ENCODE results near the gene EGFR. TPM values are rescaled to one million over a fixed set of nuclear protein-coding genes. Genes with fewer than 3 reads are reported as not detected.

The EGFR gene
- total RNA-seq, 6 experiments from 2014 or later, result 59.3 to 127 (median 93.7) TPM

DNA sequence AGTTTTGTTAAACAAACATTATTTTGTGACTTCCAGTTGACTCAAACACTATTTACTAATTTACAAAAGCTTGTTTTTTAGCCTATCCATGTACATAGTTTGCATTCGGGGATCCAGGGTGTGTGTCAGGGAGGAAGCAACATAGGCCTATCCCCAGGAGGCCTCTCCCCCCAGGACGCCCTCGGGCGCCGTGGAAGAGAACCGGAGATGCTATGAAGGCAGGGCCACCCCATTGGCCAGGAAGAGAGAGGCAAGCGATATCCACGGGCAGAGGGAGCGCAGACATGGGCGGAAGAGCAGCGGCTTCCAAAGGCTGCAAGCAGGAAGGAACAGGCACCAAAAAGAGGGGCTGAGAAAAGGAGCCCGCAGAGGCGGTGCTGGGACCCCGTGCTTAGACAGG is 38.3 kb upstream of the EGFR start:
- Histone ChIP-seq H3K4me1 (no peaks in the 10 kb centered on the region), H3K36me3 (no peaks in the 10 kb centered on the region), H3K9me3 (no peaks in the 10 kb centered on the region), H3K27ac (no peak overlapping the region), H3K4me3 (no peak overlapping the region), H3K27me3 (no peaks in the 10 kb centered on the region)
- WGBS (ENCODE audit: insufficient coverage, low coverage, low lambda C conversion rate, missing lambda C conversion rate), result 66% methylated on average over 8 of the region's 14 CpGs
- TF ChIP-seq CTCF (IDR thresholded peaks at IDR 0.05), result no peak
- TF ChIP-seq POLR2A (IDR thresholded peaks at IDR 0.05), result no peak
- intact Hi-C loops (cut with DNase I), result no loop called here
- DNase-seq, result no peak
- ATAC-seq, result no peak

DNA sequence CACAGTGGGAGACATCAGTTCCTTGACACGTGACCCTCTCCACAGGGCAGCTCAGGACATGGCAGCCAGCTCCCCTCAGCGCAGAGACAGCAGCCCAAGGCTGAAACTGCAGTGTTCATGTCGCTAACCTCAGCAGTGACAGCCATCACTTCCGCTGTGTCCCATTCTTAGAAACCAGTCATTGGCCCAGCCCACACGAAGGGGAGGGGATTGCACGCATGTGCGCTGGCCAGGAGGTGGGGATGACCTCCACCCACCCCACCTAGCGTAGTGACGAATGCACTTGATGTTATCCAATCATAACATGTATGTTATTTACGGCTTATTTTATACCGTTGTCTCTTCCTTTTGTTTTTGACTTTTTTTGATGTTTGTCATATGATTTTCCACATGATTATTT is 36.9 kb upstream of the EGFR start:
- DNase-seq, result no peak
- TF ChIP-seq POLR2A (IDR thresholded peaks at IDR 0.05) (no peak), CTCF (IDR thresholded peaks at IDR 0.05) (no peak)
- 92% methylated on average over 5 of the region's 11 CpGs for WGBS (ENCODE audit: insufficient coverage, low coverage, low lambda C conversion rate, missing lambda C conversion rate)

DNA sequence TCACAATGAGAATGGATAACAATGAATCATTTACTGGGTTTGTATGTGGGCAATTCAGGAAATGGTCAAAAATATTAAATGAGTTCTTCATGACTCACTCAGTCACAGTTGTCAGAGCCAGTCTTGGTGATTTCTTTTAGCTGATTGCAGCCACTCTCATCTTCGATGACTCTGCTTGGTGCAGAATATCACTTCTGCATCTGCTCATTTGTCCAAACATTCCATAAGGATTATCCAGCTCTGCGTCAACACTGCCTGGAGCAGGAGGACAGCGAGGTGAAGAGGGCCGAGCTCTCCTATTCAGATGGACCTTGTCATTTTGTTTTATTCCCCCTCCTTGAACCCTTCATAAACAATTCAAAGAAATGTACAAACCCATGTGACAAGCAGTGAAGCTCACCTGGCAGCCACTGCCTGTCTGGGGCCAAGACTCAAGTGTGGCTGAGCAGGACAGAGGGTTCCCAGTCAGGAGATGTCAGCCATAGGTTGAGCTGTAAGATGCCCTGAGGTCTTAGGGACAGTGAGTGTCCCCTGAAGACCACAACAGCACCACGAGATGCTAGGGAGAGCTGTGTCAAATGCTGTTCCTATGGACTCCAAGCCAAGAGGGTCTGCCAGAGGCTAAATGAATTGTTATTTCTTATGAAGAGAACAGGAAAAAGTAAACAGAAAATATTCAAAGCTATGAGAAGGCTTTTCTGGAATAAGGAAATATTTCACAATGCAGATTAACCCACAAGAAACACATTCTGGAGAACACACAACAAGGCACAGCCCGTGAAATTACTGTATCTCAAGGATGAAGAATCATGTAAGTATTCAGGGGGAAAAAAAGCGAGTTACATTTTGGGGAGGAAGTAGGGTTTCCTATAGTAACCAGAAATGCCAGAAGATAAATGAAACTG is 33.1 kb upstream of the EGFR start:
- peaks cover 0 to 9% (median 3%) of the 10 kb centered on the region in 4 donors for H3K4me1 ChIP-seq
- H3K9me3 ChIP-seq, result no peaks in the 10 kb centered on the region
- H3K4me3 ChIP-seq, result no peak overlapping the region
- ATAC-seq, result peak in 1 of 4 donors; percentile 36
- no peak for DNase-seq
- intact Hi-C loops (cut with DNase I), result no loop called here
- WGBS (ENCODE audit: insufficient coverage, low coverage, low lambda C conversion rate, missing lambda C conversion rate), result 62% methylated on average over 6 of the region's 7 CpGs
- H3K36me3 ChIP-seq, result no peaks in the 10 kb centered on the region
- no peak overlapping the region for H3K27ac ChIP-seq
- H3K27me3 ChIP-seq, result no peaks in the 10 kb centered on the region
- TF ChIP-seq POLR2A (IDR thresholded peaks at IDR 0.05) (no peak), CTCF (IDR thresholded peaks at IDR 0.05) (no peak)

More for the DNA sequence above, 36.9 kb upstream of the EGFR start:
- no peak overlapping the region for H3K4me3 ChIP-seq
- H3K4me1 ChIP-seq, result no peaks in the 10 kb centered on the region
- ATAC-seq, result no peak
- intact Hi-C loops (cut with DNase I), result no loop called here
- no peak overlapping the region for H3K27ac ChIP-seq
- H3K27me3 ChIP-seq, result no peaks in the 10 kb centered on the region
- no peaks in the 10 kb centered on the region for H3K36me3 ChIP-seq
- H3K9me3 ChIP-seq, result no peaks in the 10 kb centered on the region

- TF ChIP-seq POLR2A (IDR thresholded peaks at IDR 0.05), result no peak
- TF ChIP-seq CTCF (IDR thresholded peaks at IDR 0.05), result no peak
- Histone ChIP-seq H3K27me3 (no peaks in the 10 kb centered on the region), H3K9me3 (no peaks in the 10 kb centered on the region), H3K4me3 (no peak overlapping the region), H3K27ac (no peak overlapping the region), H3K36me3 (no peaks in the 10 kb centered on the region), H3K4me1 (peaks cover 0 to 9% (median 4%) of the 10 kb centered on the region in 4 donors)
- DNase-seq, result no peak
- ATAC-seq, result no peak
- intact Hi-C loops (cut with DNase I), result no loop called here
- WGBS (ENCODE audit: insufficient coverage, low coverage, low lambda C conversion rate, missing lambda C conversion rate), result 85% methylated on average over 4 of the region's 4 CpGs
Observed at GRCh38 chr7:54986716-54987115, 32.1 kb upstream of the EGFR start.

Data from right lobe of liver (tissue), 6 donors.